ENCODE data around the gene HERC6.
"Not testable (repeated sequence)": the region's sequence is repeated elsewhere in the genome, so short reads cannot be mapped to it uniquely, and the experiment has no call there.

The HERC6 gene

DNA sequence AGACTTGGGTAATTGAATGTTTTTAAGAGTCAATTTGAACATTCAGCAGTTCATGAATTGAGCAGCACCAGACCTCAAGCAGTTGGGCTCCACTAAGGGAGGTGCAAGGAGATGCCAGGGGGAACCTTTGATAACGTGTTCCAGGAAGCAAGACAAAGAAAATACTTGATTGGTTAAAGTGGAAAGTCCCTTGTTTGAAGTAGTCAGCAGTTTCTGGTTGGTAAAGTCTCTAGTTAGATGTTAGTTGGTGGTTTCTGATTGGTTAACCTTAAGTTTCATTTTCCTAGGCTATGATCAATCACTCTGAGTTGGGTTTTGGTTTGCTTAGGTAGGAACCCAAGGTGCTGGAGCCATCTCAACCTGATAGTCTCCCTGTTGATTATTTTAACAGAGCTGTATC, 4.0 kb downstream of the HERC6 start:
- in situ Hi-C loops (cut with HindIII; ENCODE audit: low sequenced_read_pairs) = no loop called here

DNA sequence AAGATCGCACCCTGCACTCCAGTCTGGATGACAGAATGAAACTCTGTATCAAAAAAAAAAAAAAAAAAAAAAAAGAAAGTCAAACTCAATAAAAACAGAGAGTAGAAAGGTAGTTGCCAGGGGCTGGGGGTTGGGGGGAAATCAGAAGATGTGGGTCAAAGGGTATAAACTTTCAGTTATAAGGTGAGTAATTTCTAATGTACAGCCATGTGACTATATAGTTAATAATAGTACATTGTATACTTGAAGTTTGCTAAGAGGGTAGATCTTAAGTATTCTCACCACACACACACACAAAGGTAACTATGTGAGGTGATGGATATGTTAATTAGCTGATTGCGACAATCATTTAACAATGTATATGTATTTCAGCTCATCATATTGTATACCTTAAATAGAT, 11.5 kb downstream of the HERC6 start:
- in situ Hi-C loops (cut with HindIII; ENCODE audit: low sequenced_read_pairs) = no loop called here

DNA sequence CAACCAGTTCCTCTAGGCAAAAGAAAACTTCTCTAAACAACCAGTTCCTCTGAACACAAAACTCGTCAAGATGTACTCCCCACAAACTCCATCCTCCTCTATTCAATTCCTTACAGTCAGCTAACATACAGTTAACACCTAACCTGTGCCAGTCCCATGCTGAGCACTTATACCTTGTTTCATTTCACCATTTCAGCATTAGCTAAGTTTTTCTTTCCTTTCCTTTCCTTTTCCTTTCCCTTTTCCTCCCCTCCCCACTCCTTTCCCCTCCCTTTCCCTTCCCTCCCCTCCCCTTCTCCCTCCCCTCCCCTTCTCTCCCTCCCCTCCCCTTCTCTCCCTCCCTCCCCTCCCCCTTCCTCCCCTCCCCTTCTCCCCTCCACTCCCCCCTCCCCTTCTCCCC, 13.1 kb downstream of the HERC6 start:
- in situ Hi-C loops (cut with HindIII; ENCODE audit: low sequenced_read_pairs) = no loop called here

- in situ Hi-C loops (cut with HindIII; ENCODE audit: low sequenced_read_pairs) = no loop called here
Observed at GRCh38 chr4:88396681-88397080, 18.0 kb downstream of the HERC6 start.

DNA sequence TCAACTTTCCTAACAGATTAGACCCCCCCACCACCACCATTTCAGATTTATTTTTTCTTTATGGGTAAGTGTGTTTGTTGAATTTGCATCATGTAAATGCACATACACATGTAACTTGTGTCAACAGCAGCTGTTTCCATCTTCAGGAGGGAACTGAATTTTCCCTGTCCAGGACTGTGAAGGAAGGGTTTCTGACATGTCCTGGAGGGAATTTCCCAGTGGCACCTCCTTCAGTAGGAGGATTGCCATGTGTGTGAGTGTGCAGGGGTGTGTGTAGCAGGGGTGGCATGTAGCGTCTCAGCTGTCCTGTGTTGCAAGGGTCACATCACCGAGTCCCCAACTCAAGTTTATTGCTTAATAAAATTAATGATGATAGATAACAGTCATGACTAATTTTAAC, 19.7 kb downstream of the HERC6 start:
- in situ Hi-C loops (cut with HindIII; ENCODE audit: low sequenced_read_pairs) = no loop called here

GRCh38 chr4:88409206-88409605, 30.6 kb downstream of the HERC6 start:
- in situ Hi-C loops (cut with HindIII; ENCODE audit: low sequenced_read_pairs) = no loop called here

GRCh38 chr4:88409789-88410188, 31.1 kb downstream of the HERC6 start:
- in situ Hi-C loops (cut with HindIII; ENCODE audit: low sequenced_read_pairs) = no loop called here

- in situ Hi-C loops (cut with HindIII; ENCODE audit: low sequenced_read_pairs) = no loop called here
Observed at GRCh38 chr4:88411491-88412096, 32.9 kb downstream of the HERC6 start.

GRCh38 chr4:88413801-88414200, 35.1 kb downstream of the HERC6 start:
- in situ Hi-C loops (cut with HindIII; ENCODE audit: low sequenced_read_pairs) = no loop called here

DNA sequence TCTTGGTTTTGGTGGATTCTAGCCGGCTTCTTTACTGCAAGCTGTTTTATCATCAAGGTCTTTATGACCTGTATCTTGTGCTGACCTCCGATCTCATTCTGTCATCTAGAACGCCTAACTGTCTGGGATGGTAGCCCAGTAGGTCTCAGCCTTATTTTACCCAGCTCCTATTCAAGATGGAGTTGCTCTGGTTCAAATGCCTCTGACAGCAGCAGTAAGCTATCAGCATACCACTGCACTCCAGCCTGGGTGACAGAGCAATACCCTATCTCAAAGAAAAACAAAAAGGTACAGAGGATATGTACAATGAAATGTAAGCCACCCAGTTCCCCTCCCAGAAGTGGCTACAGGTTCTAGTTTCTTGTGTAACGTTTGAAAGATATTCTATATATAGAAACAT, 36.1 kb downstream of the HERC6 start:
- in situ Hi-C loops (cut with HindIII; ENCODE audit: low sequenced_read_pairs) = no loop called here

DNA sequence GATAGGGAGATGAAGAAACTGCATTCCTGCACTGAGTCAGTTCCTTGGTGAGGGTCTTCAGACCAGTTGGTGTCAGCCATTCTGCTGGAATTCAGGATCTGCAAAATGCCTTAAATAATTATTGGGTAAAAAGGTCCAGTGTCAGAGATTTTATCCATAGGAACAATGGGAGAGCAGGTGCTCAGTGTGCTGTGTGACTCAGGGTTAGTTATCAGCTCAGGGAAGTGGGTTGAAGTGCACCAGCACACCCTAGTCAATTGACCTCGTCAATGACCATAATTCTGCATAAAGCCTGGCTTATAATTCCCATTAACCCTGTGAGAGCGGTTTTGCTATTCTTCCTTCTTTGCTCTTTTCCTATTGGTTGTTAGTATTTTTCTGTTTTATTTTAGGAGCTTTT, 37.3 kb downstream of the HERC6 start:
- in situ Hi-C loops (cut with HindIII; ENCODE audit: low sequenced_read_pairs) = no loop called here

DNA sequence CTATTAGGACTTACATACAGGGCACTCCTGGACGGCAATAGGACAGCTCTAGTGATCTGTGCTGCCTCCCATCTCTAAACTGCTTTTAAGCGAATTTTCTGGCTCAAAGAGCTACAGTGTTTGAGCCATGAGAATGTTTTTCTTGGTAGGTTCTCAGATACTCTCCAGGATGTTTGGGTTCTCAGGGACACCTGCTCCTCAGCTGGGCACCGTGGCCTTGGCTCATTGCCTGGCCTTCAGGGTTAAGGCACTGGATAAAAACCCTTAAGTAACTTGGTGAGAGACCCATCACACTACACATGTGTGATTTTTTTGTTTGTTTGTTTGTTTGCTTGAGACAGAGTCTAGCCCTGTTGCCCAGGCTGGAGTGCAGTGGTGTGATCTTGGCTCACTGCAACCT, 39.8 kb downstream of the HERC6 start:
- in situ Hi-C loops (cut with HindIII; ENCODE audit: low sequenced_read_pairs) = no loop called here

DNA sequence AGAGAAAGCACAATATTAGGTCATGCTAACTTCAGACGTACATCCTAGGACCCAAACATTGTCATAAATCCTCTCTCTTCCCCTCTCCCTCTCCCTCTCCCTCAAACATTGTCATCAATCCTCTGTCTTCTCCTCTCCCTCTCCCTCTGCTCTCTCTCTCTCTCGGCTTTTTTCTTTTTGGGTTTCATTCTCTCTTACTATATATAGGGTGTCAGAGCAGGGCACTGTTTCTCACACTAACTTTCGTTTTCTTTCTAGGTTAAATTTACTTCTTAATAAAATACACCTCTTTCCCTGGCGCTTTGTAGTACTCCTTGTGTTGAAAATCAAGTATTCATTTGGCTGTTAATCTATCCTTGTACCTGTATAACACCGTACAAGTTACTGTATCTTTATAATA, 41.2 kb downstream of the HERC6 start:
- in situ Hi-C loops (cut with HindIII; ENCODE audit: low sequenced_read_pairs) = no loop called here

- in situ Hi-C loops (cut with HindIII; ENCODE audit: low sequenced_read_pairs) = no loop called here
Observed at GRCh38 chr4:88420844-88421243, 42.2 kb downstream of the HERC6 start.

DNA sequence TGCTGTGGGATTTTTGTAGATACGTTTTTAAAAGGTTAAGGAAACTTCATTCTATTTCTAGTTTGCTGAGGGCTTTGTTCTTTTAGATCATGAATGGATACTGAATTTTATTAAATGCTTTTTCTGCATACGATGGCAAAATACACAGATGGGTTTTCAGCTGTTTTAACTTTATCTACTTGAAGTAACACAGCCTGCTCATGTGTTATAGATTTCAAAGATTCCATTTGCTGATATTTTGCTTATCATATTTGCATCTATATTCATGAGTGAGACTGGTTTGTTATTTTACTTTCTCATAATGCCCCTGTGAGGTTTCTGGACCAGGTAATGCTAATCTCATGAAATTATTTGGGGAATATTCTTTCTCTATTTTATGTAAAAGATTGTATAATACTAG, 43.8 kb downstream of the HERC6 start:
- in situ Hi-C loops (cut with HindIII; ENCODE audit: low sequenced_read_pairs) = no loop called here

- in situ Hi-C loops (cut with HindIII; ENCODE audit: low sequenced_read_pairs) = no loop called here
Observed at GRCh38 chr4:88429401-88429800, 50.7 kb downstream of the HERC6 start.

DNA sequence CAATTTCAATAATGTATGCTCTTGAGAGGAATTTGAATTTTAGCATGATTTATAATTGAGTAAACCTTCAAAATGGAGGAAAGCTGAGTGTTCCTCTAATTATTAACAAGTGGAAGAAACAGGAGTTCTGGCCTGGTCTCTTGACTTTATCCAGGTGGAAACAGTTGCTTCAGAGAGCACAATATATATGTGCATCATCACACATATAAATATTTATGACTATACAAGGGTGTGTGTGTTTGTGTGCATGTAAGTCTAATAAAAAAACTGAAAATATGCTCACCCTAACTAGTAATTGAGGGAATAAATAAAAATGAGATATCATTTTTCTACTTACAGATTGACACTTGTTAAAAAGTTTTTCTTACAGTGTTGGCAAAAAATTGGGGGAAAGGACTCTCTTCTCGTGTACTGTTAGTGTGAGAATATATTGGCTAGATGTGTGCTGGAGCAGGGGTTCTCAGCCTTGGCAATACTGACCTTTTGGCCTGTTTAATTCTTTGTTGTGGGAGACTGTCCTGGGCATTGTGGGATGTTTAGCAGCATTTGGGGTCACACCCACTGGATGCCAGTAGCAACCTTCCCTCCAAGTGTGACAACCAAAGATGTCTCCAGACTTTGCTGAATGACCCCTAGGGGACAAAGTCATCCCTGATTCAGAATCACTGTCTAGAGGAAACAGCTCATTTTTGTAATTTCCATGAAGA, 57.5 kb downstream of the HERC6 start:
- in situ Hi-C loops (cut with HindIII; ENCODE audit: low sequenced_read_pairs) = no loop called here

- in situ Hi-C loops (cut with HindIII; ENCODE audit: low sequenced_read_pairs) = not testable (repeated sequence)
Observed at GRCh38 chr4:88437873-88438272, 59.2 kb downstream of the HERC6 start.

DNA sequence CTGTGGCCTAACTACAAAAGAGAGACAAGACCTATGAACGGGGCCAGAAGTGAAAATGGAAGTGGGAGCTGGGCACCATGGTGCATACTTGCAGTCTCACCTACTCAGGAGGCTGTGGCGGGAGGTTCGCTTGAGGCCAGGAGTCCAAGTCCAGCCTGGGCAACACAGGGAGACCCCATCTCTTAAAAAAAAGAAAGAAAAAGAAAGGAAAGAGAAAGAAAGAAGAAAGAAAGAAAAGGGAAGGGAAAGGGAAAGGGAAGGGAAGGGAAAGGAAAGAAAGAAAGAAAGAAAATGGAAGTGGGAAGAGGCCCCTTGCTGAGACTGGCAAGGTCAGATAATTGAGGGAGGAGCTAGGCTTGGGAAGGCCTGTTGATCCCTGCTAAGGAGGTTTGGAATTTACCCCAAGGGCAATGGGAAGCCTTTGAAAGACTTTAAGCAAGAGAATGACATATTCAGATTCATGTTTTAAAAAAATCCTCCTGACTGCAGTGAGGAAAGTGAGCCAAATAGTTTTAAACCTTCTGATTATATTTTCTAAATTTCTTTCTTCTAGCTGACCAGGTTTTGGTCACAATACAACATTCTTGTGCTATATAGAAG, 60.6 kb downstream of the HERC6 start:
- in situ Hi-C loops (cut with HindIII; ENCODE audit: low sequenced_read_pairs) = no loop called here

- in situ Hi-C loops (cut with HindIII; ENCODE audit: low sequenced_read_pairs) = no loop called here
Observed at GRCh38 chr4:88440146-88440545, 61.5 kb downstream of the HERC6 start.

GRCh38 chr4:88441696-88442095, 63.0 kb downstream of the HERC6 start:
- in situ Hi-C loops (cut with HindIII; ENCODE audit: low sequenced_read_pairs) = no loop called here

- in situ Hi-C loops (cut with HindIII; ENCODE audit: low sequenced_read_pairs) = no loop called here
Observed at GRCh38 chr4:88442689-88443191, 64.1 kb downstream of the HERC6 start.

All from DLD1 (cell line).